ENCODE data around the gene TH.

DNA sequence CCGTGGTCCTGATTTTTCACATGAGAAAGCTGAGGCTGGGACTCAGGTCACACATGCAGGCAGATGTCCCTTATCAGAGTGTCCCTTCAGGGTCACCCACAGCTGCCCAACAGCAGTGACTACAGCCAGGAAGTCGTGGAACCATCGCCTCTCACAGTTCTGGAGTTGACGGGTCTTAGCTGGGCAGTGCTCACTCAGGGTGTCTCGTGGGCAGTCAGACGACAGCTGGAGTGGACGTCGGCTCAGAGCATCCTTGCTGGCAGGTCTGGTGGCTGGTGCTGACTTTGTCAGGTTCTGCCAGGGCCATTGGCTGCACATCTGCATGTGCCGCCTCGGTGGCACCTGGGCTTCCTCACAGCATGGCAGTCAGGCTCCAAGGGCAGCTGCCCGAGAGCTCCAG, 35.6 kb upstream of the TH start:
- TF ChIP-seq, protein P1, sequence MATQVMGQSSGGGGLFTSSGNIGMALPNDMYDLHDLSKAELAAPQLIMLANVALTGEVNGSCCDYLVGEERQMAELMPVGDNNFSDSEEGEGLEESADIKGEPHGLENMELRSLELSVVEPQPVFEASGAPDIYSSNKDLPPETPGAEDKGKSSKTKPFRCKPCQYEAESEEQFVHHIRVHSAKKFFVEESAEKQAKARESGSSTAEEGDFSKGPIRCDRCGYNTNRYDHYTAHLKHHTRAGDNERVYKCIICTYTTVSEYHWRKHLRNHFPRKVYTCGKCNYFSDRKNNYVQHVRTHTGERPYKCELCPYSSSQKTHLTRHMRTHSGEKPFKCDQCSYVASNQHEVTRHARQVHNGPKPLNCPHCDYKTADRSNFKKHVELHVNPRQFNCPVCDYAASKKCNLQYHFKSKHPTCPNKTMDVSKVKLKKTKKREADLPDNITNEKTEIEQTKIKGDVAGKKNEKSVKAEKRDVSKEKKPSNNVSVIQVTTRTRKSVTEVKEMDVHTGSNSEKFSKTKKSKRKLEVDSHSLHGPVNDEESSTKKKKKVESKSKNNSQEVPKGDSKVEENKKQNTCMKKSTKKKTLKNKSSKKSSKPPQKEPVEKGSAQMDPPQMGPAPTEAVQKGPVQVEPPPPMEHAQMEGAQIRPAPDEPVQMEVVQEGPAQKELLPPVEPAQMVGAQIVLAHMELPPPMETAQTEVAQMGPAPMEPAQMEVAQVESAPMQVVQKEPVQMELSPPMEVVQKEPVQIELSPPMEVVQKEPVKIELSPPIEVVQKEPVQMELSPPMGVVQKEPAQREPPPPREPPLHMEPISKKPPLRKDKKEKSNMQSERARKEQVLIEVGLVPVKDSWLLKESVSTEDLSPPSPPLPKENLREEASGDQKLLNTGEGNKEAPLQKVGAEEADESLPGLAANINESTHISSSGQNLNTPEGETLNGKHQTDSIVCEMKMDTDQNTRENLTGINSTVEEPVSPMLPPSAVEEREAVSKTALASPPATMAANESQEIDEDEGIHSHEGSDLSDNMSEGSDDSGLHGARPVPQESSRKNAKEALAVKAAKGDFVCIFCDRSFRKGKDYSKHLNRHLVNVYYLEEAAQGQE (IDR thresholded peaks at IDR 0.05; ENCODE audit: insufficient read depth in 1 of 2, low read depth in 2 of 2, low read length in 1 of 2), result no peak
- TF ChIP-seq, protein P2, sequence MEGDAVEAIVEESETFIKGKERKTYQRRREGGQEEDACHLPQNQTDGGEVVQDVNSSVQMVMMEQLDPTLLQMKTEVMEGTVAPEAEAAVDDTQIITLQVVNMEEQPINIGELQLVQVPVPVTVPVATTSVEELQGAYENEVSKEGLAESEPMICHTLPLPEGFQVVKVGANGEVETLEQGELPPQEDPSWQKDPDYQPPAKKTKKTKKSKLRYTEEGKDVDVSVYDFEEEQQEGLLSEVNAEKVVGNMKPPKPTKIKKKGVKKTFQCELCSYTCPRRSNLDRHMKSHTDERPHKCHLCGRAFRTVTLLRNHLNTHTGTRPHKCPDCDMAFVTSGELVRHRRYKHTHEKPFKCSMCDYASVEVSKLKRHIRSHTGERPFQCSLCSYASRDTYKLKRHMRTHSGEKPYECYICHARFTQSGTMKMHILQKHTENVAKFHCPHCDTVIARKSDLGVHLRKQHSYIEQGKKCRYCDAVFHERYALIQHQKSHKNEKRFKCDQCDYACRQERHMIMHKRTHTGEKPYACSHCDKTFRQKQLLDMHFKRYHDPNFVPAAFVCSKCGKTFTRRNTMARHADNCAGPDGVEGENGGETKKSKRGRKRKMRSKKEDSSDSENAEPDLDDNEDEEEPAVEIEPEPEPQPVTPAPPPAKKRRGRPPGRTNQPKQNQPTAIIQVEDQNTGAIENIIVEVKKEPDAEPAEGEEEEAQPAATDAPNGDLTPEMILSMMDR (IDR thresholded peaks at IDR 0.05), result no peak
- no peak for TF ChIP-seq POLR2AphosphoS5 (IDR thresholded peaks at IDR 0.05; ENCODE audit: low read depth, low read length)

Measured in Panc1 (cell line).